HS-5 (cell line): ENCODE data around the gene RS1.

Source experiments
- DNase-seq: peaks from one replicate; pipeline ENCODE4 v3.0.0-alpha.2; 2012; ENCODE audit warnings: low read depth

Gene RS1

GRCh38 chrX:18598413-18598812 is 73.5 kb downstream of the RS1 start:
- DNase-seq = no peak

- DNase-seq = no peak
These were observed 75.8 kb downstream of the RS1 start for GRCh38 chrX:18596096-18596495.

GRCh38 chrX:18594079-18594478 is 77.8 kb downstream of the RS1 start:
- no peak for DNase-seq

GRCh38 chrX:18591834-18592233 is 80.1 kb downstream of the RS1 start:
- DNase-seq = no peak
